ENCODE data around the gene TIMM10.

Gene TIMM10

GRCh38 chr11:57491371-57492061 lies 39.0 kb downstream of the TIMM10 start:
- Histone ChIP-seq H3K27me3 (ENCODE audit: insufficient read depth, poor library complexity, severe bottlenecking) (no peaks in the 10 kb centered on the region), H3K27ac (replicated peaks) (peak overlapping the region; percentile 28; the same call in 1 of the 2 replicates), H3K4me3 (replicated peaks; ENCODE audit: insufficient read depth, low read length) (no peak overlapping the region)
- peak in 1 of 2 experiments; percentile 57 for DNase-seq (ENCODE audit: low read depth in 1 of 2, low spot score in 1 of 2)
- TF ChIP-seq GABPA (IDR thresholded peaks at IDR 0.05; ENCODE audit: low read depth) (no peak), CTCF (IDR thresholded peaks at IDR 0.05; ENCODE audit: insufficient read depth, low read length) (peak; percentile 61), SPI1 (IDR thresholded peaks at IDR 0.05; ENCODE audit: borderline replicate concordance, low read depth) (no peak), POLR2AphosphoS5 (IDR thresholded peaks at IDR 0.05; ENCODE audit: low read depth) (peak; percentile 62)
- TF ChIP-seq, protein P1, sequence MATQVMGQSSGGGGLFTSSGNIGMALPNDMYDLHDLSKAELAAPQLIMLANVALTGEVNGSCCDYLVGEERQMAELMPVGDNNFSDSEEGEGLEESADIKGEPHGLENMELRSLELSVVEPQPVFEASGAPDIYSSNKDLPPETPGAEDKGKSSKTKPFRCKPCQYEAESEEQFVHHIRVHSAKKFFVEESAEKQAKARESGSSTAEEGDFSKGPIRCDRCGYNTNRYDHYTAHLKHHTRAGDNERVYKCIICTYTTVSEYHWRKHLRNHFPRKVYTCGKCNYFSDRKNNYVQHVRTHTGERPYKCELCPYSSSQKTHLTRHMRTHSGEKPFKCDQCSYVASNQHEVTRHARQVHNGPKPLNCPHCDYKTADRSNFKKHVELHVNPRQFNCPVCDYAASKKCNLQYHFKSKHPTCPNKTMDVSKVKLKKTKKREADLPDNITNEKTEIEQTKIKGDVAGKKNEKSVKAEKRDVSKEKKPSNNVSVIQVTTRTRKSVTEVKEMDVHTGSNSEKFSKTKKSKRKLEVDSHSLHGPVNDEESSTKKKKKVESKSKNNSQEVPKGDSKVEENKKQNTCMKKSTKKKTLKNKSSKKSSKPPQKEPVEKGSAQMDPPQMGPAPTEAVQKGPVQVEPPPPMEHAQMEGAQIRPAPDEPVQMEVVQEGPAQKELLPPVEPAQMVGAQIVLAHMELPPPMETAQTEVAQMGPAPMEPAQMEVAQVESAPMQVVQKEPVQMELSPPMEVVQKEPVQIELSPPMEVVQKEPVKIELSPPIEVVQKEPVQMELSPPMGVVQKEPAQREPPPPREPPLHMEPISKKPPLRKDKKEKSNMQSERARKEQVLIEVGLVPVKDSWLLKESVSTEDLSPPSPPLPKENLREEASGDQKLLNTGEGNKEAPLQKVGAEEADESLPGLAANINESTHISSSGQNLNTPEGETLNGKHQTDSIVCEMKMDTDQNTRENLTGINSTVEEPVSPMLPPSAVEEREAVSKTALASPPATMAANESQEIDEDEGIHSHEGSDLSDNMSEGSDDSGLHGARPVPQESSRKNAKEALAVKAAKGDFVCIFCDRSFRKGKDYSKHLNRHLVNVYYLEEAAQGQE (IDR thresholded peaks at IDR 0.05; ENCODE audit: insufficient replicate concordance, low read depth) = no peak

DNA sequence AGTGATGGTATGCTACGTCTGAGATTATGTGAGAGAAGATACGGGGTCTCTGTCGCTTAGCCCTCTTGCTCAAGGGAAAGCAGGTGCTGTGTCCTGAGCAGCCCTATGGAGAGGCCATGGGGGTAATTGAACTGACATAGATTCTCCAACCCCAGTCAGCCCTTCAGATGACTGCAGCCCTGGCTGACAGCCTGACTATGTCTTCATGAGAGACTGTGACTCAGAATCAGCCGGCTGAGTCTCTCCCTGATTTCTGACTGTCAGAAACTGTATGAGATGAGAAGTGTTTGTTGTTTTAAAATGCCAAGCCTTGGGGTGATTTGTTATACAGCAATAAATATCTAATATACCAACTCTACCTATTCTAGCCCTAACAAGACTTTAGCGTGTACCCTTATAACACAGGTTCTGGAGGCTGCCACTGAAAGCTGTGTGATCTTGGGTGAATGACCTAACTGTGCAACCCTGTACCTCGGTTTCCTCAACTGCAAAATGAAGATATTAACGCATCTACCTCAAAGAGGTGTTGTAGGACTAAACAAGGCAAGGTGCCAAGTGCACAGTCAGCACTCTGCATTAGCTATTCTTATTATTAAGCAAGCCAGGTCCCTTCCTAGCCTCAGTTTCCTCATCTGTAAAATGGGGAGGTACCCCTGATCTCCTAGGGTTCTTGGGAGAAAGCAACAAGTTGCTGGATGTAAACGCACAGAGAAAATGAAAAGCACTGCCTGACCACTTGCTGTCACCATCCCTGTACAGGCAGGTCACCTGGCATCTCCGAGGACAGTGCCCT lies 39.9 kb downstream of the TIMM10 start:
- no peak overlapping the region for H3K4me3 ChIP-seq (replicated peaks; ENCODE audit: insufficient read depth, low read length)

More for the DNA sequence above, 39.9 kb downstream of the TIMM10 start:
- no peaks in the 10 kb centered on the region for H3K27me3 ChIP-seq (ENCODE audit: insufficient read depth, poor library complexity, severe bottlenecking)
- TF ChIP-seq GABPA (IDR thresholded peaks at IDR 0.05; ENCODE audit: low read depth) (no peak), CTCF (IDR thresholded peaks at IDR 0.05; ENCODE audit: insufficient read depth, low read length) (no peak), SPI1 (IDR thresholded peaks at IDR 0.05; ENCODE audit: borderline replicate concordance, low read depth) (no peak), POLR2AphosphoS5 (IDR thresholded peaks at IDR 0.05; ENCODE audit: low read depth) (0 out of 2 replicates have a peak, but pooled peaks have one; percentile 33)
- TF ChIP-seq, protein P1 (IDR thresholded peaks at IDR 0.05; ENCODE audit: insufficient replicate concordance, low read depth) = no peak
- 0 out of 2 replicates have a peak overlapping the region, but pooled peaks have one; percentile 14 for H3K27ac ChIP-seq (replicated peaks)
- no peak for DNase-seq (ENCODE audit: low read depth in 1 of 2, low spot score in 1 of 2)

All from HL-60 (cell line).